Left lobe of liver (tissue), 1 donor: ENCODE measurements around the gene SORBS1. TPM values are rescaled to one million over a fixed set of nuclear protein-coding genes. Genes with fewer than 3 reads are reported as not detected.

Experiments
- total RNA-seq: library from RNA; stranded (reverse); gene quantifications from one replicate; pipeline ENCODE4 v1.2.1, GENCODE V29; 2021
- donor health status: DM: no; HTN: yes; CAD: no.

Gene SORBS1
- total RNA-seq, 1 donor from 2014 or later: 57.9 TPM

Other genes with a start within 250 kb of the SORBS1 start
- 38.7 TPM for gene ALDH18A1, start 95.3 kb upstream of the SORBS1 start, total RNA-seq
- 17.8 TPM for gene TCTN3, start 132.6 kb upstream of the SORBS1 start, total RNA-seq
- 1.9 TPM for gene ENTPD1, start 194.8 kb upstream of the SORBS1 start, total RNA-seq